ENCODE results near the gene HES5. TPM values are rescaled to one million over a fixed set of nuclear protein-coding genes. Genes with fewer than 3 reads are reported as not detected.

Gene HES5
- total RNA-seq, 1 experiment from 2014 or later: not detected

- Histone ChIP-seq H2BK20ac (ENCODE audit: low read depth, low read length, poor library complexity, severe bottlenecking) (no peak overlapping the region), H3K14ac (ENCODE audit: insufficient read depth, low read length) (no peak overlapping the region), H3K27me3 (ENCODE audit: insufficient read depth, low read length) (no peaks in the 10 kb centered on the region), H4K91ac (ENCODE audit: insufficient read length, low read depth, low read length) (no peak overlapping the region), H3K9ac (ENCODE audit: extremely low read depth, insufficient read length, low read length) (no peak overlapping the region), H3K9me3 (ENCODE audit: control insufficient read depth, low read depth, low read length) (no peaks in the 10 kb centered on the region), H2BK120ac (ENCODE audit: low read depth, low read length, poor library complexity, severe bottlenecking) (no peak overlapping the region), H3K23ac (ENCODE audit: insufficient read length, low read depth, low read length) (no peak overlapping the region), H3K4me2 (ENCODE audit: insufficient read depth, insufficient read length, low read length) (no peak overlapping the region), H4K5ac (ENCODE audit: insufficient read length, low read depth, low read length) (no peak overlapping the region), H3K27ac (ENCODE audit: insufficient read length, low read depth, low read length) (no peak overlapping the region), H4K20me1 (ENCODE audit: control insufficient read depth, insufficient read depth, insufficient read length) (peaks cover 3% of the 10 kb centered on the region), H3K4me1 (ENCODE audit: insufficient read depth, low read length) (no peaks in the 10 kb centered on the region), H3K79me1 (ENCODE audit: insufficient read depth, low read depth, low read length, poor library complexity, severe bottlenecking) (peaks cover 3% of the 10 kb centered on the region), H3K56ac (ENCODE audit: insufficient read length, low read depth, low read length) (no peak overlapping the region), H2BK5ac (ENCODE audit: insufficient read length, low read length) (no peak overlapping the region), H3K23me2 (ENCODE audit: insufficient read length, low read depth, low read length, poor library complexity, severe bottlenecking) (no peaks in the 10 kb centered on the region), H3K79me2 (ENCODE audit: insufficient read depth, low read length) (peaks cover 6% of the 10 kb centered on the region; the same call in 1 of the 2 replicates), H2AK5ac (ENCODE audit: insufficient read length, low read length) (no peak overlapping the region), H3T11ph (ENCODE audit: low read length) (no peak overlapping the region), H4K8ac (replicated peaks; ENCODE audit: insufficient read length, low read depth, low read length) (no peak overlapping the region), H2BK12ac (ENCODE audit: insufficient read length, low read depth, low read length) (no peak overlapping the region), H2BK15ac (ENCODE audit: low read depth, low read length) (no peak overlapping the region), H2AFZ (ENCODE audit: low read length) (no peak overlapping the region), H3K18ac (ENCODE audit: insufficient read length, low read depth, low read length) (no peak overlapping the region), H3K4ac (ENCODE audit: low read depth, low read length) (no peak overlapping the region)
- no peaks in the 10 kb centered on the region for H3K9me3 Mint-ChIP-seq
- no peak for TF ChIP-seq CTCF (conservative IDR thresholded peaks at IDR 0.05)
- 0 out of 4 replicates have a peak, but pooled peaks cover 0 to 3% of the 10 kb centered on the region in 2 experiments for H3K4me1 Mint-ChIP-seq
- peaks cover 31 to 52% (median 45%) of the 10 kb centered on the region in 3 experiments for H3K36me3 Mint-ChIP-seq (ENCODE audit: insufficient read depth in 1 of 3, low read depth in 3 of 3)
- no peak overlapping the region for H3K4me3 Mint-ChIP-seq
- no peaks in the 10 kb centered on the region for H3K27me3 Mint-ChIP-seq (ENCODE audit: low read depth)
- H3K27ac Mint-ChIP-seq: no peak overlapping the region
- DNase-seq: no peak
- no CpG with 5 or more reads among the region's 26 CpGs for WGBS (ENCODE audit: extremely low coverage, insufficient read length, low lambda C conversion rate)
These were observed 11.5 kb downstream of the HES5 start for GRCh38 chr1:2518528-2518927.
